SIG-M5 (cell line): Measurements from ENCODE around the gene PCDHGA12.
"Not testable (repeated sequence)": the region's sequence is repeated elsewhere in the genome, so short reads cannot be mapped to it uniquely, and the experiment has no call there.

Source experiments
- DNase-seq: peaks from one replicate; lab custom pipeline; 2025; lab: John Stamatoyannopoulos, UW

The PCDHGA12 gene

DNA sequence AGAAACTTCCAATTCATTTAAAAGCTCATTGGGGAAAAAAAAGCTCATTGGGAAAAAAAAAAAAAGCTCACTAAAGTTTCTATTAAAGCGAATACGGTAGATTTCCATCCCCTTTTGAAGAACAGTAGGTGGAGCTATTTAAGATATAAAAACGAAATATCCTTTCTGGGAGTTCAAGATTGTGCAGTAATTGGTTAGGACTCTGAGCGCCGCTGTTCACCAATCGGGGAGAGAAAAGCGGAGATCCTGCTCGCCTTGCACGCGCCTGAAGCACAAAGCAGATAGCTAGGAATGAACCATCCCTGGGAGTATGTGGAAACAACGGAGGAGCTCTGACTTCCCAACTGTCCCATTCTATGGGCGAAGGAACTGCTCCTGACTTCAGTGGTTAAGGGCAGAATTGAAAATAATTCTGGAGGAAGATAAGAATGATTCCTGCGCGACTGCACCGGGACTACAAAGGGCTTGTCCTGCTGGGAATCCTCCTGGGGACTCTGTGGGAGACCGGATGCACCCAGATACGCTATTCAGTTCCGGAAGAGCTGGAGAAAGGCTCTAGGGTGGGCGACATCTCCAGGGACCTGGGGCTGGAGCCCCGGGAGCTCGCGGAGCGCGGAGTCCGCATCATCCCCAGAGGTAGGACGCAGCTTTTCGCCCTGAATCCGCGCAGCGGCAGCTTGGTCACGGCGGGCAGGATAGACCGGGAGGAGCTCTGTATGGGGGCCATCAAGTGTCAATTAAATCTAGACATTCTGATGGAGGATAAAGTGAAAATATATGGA lies at the start of gene PCDHGA12:
Gene PCDHGA12 (plus strand): TSS at position 176 of the 782 bp plus-strand sequence. CDS start 253 bp downstream, at position 429.
- DNase-seq = no peak

GRCh38 chr5:141382469-141383294 lies 47.6 kb upstream of the PCDHGA12 start, which contains the start of gene PCDHGA7:
TSS of gene PCDHGA7 (plus strand) at chr5:141382742. CDS start at chr5:141382900, 158 bp downstream.
- no peak for DNase-seq

- DNase-seq = no peak
These were observed 47.0 kb upstream of the PCDHGA12 start for GRCh38 chr5:141383345-141383744.

- DNase-seq = no peak
These were observed 45.6 kb upstream of the PCDHGA12 start for GRCh38 chr5:141384471-141385267.

- not testable (repeated sequence) for DNase-seq
These were observed 42.6 kb upstream of the PCDHGA12 start, which contains the start of gene PCDHGB4 for GRCh38 chr5:141387557-141388311. TSS of gene PCDHGB4 (plus strand) at chr5:141387698. CDS start at chr5:141387885, 187 bp downstream.

DNA sequence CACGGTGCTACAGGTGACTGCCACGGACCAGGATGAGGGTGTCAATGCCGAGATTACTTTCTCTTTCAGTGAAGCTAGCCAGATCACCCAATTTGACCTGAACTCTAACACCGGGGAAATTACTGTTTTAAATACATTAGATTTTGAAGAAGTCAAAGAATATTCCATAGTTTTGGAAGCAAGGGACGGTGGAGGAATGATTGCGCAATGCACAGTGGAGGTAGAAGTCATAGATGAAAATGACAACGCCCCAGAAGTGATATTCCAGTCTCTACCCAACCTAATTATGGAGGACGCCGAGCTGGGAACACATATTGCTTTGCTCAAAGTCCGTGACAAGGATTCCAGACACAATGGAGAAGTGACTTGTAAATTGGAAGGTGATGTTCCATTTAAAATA lies 41.6 kb upstream of the PCDHGA12 start:
- no peak for DNase-seq

- no peak for DNase-seq
These were observed 40.9 kb upstream of the PCDHGA12 start for GRCh38 chr5:141389153-141390042.

DNA sequence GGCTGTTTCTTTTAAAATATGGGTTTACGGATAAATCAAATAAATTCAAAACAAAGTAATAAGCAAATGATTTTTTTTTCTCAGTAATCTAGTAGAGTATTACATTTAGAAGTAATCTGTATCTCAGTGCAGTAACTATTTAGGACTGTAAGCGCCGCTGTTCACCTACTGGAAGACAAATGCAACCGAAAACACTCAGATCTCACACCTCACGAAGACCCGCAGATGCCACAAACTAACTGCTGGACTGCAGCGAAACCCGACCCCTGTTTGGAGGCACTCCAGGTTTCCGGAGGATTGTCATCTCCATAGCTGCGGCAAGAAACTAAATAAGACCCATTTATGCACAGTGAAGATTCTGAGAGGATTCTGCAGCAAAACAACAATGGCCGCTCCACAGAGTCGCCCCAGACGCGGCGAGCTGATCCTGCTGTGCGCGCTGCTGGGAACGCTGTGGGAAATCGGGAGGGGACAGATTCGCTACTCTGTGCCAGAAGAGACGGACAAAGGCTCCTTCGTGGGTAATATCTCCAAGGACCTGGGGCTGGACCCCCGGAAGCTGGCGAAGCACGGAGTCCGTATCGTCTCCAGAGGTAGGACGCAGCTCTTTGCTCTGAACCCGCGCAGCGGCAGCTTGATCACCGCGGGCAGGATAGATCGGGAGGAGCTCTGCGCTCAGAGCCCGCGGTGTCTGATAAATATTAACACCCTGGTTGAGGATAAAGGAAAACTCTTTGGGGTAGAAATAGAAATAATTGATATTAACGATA lies 37.7 kb upstream of the PCDHGA12 start, which contains the start of gene PCDHGA8:
Gene PCDHGA8 (plus strand): TSS at position 205 of the 770 bp plus-strand sequence. CDS start 181 bp downstream, at position 386.
- no peak for DNase-seq

- no peak for DNase-seq
These were observed 37.0 kb upstream of the PCDHGA12 start for GRCh38 chr5:141393267-141393666.

DNA sequence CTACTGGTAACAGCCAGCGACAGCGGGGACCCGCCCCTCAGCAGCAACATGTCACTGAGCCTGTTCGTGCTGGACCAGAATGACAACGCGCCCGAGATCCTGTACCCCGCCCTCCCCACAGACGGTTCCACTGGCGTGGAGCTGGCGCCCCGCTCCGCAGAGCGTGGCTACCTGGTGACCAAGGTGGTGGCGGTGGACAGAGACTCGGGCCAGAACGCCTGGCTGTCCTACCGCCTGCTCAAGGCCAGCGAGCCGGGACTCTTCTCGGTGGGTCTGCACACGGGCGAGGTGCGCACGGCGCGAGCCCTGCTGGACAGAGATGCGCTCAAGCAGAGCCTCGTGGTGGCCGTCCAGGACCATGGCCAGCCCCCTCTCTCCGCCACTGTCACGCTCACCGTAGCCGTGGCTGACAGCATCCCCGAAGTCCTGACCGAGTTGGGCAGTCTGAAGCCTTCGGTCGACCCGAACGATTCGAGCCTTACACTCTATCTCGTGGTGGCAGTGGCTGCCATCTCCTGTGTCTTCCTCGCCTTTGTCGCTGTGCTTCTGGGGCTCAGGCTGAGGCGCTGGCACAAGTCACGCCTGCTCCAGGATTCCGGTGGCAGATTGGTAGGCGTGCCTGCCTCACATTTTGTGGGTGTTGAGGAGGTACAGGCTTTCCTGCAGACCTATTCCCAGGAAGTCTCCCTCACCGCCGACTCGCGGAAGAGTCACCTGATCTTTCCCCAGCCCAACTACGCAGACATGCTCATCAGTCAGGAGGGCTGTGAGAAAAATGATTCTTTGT lies 35.7 kb upstream of the PCDHGA12 start:
- not testable (repeated sequence) for DNase-seq

GRCh38 chr5:141397756-141398551 lies 32.4 kb upstream of the PCDHGA12 start, which contains the start of gene PCDHGB5:
TSS of gene PCDHGB5 (plus strand) at chr5:141397947. CDS start at chr5:141398128, 181 bp downstream.
- DNase-seq = not testable (repeated sequence)

DNA sequence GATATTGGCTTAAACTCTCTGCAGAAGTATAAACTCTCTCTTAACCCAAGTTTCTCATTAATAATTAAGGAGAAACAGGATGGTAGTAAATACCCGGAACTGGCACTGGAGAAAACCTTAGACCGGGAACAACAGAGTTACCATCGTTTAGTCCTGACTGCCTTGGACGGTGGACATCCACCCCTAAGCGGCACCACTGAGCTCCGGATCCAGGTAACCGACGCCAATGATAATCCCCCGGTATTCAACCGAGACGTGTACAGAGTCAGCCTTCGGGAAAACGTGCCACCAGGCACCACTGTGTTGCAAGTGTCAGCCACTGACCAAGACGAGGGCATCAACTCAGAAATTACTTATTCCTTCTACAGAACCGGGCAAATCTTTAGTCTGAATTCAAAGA lies 31.7 kb upstream of the PCDHGA12 start:
- no peak for DNase-seq

GRCh38 chr5:141399555-141400258 lies 30.6 kb upstream of the PCDHGA12 start:
- DNase-seq = no peak

GRCh38 chr5:141402553-141403243 lies 27.6 kb upstream of the PCDHGA12 start, which contains the start of gene PCDHGA9:
TSS of gene PCDHGA9 (plus strand) at chr5:141402778. CDS start at chr5:141402953, 175 bp downstream.
- DNase-seq = no peak

DNA sequence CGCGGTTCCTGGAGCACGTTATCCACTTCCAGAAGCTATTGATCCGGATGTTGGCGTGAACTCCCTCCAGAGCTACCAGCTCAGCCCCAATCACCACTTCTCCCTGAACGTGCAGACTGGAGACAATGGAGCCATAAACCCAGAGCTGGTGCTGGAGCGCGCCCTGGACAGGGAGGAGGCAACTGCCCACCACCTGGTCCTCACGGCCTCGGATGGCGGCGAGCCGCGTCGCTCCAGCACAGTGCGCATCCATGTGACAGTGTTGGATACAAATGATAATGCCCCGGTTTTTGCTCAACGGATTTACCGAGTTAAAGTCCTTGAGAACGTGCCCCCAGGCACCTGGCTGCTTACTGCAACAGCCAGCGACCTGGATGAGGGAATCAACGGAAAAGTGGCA lies 26.9 kb upstream of the PCDHGA12 start:
- no peak for DNase-seq
